HG03064 (cell line): ENCODE measurements around the gene CCDC188.

Source experiments
- ATAC-seq: cut with Tn5 transposase; IDR thresholded peaks from one replicate; pipeline ENCODE4 v1.9.1; 2021; ENCODE audit warnings: low read depth; ENCODE audit not compliant: unreplicated experiment

CCDC188 gene

DNA sequence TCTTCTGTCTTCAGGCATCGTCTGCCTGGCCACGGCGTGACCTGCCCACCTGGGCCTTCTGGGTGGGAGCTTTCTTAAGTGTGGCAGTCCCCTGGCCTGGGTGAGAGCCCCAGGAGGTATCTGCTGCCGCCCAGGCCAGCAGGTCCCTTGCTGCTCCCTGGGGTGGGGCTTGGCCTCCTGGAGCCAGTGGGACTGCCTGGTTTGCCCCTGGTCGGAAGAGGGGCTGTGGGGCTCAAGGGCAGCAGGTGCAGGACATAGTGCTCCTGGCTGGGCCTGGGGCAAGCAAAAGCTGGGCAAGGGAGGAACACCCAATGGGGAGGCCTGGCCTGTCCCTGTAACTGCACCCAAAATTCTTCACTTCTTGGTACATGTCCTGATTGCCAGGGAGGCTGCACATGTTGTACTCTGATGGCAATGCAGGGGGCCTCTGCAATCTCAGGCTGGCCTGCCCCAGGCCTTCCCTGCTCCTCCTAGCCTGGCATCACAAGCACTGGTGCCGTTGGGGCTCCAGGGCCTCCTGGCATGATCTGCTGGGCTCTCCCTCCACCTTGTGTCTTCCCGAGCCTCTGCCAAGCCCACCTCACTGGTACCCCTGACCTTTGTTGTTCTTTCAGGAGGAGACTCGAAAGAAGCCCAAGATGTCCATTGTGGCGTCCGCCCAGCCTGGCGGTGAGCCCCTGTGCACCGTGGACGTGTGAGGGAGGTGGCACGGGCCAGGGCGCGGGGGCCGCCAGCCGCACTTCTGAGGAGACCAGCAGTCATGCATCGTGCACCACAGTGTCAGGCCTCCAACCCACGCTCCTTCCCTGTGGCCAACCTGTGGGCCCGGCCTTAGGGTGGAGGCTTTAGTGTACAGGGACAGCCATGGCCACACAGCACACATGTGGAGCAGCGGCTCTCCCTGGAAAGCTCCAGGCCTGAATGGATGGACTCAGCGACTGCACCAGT, 41.2 kb downstream of the CCDC188 start:
- no peak for ATAC-seq

DNA sequence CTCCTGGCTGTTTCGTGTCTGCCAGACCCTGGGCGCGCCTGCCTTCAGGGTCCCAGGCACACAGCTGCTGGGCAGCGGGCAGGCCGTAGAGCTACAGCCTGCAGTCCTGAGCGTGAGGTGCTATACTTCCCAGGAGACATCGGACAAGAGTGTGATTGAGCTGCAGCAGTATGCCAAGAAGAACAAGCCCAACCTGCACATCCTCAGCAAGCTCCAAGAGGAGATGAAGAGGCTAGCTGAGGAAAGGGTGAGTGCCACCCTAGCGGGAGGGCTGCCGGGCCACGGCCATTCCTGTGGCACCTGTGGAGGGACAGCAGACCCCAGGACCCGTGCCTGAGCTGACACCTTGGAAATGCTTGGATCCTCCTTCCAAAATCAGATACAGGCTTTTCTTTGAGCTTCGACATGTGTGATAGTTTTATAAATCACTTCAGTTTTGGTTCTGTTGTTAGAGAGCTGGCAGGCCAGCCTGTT, 42.1 kb downstream of the CCDC188 start:
- ATAC-seq, result no peak

DNA sequence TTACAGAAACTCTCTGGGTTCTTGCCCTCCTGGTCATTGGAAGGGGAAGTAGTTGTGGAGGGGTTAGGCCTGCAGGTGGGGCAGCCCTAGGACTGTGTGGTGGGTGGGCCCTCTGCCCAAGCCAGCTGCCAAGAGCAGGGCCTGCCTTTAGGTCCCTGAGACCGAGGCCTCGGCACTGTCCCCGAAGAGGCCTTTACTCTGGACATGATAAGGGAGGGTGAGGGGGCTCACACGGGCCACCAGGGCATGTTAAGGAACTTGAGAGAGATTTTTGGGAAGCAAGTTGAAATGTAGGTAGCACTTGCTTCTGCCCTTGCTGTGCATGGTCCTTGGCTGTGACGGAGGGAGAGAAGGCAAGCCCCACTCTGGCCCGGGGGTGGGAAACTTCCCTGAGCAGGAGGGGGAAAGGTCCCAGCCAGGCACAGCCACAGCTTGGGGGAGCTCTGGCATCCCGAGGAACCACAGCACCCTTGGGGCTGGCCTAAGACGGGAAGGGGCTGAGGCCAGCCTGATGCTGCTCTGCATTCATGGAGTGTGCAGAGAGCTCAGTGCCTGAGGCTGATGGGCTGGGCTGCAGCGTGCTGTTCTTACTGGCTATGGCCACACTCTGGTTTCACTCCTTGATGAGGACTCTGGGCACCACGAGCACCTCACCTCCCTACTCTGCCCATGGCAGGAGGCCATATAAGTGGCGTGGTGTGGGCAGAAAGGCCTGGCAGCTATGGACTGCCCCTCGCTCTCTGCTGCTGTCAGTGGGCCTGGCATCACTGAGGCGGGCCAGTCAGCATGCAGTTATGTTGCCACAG, 42.7 kb downstream of the CCDC188 start:
- no peak for ATAC-seq

DNA sequence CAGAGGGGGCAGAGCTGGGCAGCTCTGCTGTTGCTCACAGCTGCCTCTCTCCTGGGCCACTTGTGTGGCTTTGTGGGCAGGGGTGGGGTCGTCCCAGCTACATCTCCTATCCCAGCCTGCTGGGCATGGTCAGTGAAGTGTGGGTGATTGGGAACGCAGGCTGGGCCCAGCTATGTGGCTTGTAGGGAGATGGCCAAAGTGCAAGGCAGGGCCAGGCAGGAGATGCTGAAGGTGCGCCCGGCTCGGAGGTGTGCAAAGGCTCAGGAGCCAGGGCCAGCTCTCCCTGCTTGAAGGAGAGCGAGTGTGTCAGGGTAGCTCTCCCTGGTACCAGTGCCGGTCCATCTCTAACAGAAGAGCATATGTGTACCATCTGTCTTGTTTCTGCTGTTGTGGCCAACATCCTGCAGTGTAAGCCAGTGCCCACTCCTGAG, 43.4 kb downstream of the CCDC188 start:
- ATAC-seq, result no peak

DNA sequence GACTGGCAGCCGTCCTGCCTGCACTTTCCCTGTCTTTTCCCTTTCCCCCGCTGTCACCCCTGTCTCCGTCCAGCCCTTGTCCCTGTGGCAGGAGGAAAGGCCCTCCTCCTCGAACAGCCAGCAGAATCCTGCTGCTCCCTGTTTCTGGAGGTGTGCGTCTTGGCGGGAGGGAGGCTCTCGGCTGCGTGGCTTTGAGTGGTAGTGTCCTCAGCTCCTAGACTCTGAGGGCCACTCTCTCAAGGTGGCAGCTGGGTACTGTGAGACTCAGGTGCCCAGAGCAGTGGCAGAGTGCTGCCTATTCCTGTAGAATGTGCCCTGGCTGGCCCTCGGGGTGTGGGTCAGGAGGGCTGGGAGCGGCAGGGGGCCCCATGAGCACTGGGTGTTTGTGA, 44.0 kb downstream of the CCDC188 start:
- no peak for ATAC-seq

DNA sequence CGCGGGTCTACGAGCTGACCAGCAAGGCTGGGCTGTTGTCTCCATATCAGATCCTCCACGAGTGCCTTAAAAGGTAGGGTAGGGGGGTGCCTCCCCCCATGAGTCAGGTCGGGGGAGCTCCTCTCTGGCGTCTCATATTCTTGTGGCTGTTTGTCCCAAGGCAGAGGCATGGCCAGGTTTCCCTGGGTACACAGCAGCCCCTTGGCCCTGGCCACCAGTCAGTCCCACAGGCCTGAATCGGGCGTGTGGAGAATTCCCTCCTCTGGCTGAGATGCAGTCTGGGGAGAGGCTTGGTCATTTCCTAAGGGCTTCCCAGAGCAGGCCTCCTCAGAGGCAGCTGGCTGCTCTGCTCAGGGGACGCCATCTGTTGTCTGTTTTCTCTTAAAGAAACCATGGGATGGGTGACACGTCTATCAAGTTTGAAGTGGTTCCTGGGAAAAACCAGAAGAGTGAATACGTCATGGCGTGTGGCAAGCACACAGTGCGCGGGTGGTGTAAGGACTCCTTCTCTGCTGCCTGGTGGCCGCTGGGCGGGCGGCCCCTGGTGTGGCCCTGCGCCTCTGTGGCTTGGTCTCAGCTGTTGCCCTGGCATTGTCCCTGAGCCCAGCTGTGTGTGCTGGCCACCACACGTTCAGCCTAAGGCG, 44.5 kb downstream of the CCDC188 start:
- ATAC-seq, result no peak

DNA sequence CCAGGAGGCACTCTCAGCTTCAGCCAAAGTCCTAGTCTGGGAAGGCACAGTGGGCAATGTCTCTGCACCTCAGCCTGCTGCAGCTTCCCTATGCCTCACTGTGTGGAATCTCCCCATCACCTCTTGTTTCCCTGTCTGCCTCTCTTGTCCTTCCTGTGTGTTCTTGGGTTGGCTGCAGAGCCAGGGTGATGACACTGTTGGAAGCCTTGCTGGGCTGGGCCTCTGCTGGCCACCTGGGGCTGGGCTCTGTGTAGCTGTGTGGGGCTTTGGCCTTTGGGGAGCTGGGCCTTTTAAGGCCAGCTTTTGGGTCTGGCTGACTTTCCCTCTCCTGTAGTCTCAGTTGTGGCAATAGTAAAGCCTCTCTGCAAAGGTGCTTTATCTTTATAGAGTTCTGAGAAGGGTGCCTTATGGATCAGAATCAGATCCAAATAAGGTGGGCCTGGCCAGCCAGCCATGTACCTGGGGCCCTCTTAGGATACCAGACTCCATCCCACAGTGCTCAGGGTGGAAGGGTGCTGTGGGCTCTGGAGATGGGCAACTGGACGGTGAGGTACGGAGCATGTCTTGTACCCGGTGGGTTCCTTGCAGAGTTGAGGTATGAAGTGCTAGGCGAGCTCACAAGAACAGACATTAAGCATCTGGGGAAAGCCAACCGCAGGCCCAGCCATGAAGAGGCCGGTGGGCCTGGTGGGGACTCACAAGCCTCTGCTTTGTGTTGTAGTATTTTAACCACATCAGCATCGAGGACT, 45.2 kb downstream of the CCDC188 start:
- no peak for ATAC-seq

DNA sequence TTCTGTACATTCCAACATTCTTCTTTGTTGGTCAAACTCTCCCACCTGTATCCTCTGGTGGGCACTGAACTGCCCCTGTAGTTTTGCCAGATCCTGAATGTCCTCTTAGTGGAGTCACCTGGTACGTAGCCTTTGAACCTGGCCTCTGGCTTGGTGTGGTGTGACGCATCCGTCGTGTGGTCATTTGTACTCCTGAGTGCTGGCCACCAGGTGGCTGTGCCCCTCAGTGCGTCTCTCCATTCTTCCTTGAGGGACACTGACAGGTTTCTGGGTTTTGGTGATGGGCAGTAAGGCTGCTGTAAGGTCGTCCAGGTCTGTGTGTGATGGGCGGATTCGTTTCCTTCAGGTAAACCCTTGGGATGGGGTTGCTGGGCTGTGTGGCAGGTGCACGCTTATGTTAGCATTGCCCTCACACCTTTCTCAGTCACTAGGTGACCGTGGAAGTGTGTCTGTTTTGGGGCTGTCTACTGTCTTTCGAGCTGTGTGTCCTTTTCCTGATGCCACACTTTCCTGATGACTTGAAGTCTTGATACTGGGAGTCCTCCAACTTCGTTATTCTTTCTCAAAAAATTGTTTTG, 48.6 kb downstream of the CCDC188 start:
- ATAC-seq, result no peak

DNA sequence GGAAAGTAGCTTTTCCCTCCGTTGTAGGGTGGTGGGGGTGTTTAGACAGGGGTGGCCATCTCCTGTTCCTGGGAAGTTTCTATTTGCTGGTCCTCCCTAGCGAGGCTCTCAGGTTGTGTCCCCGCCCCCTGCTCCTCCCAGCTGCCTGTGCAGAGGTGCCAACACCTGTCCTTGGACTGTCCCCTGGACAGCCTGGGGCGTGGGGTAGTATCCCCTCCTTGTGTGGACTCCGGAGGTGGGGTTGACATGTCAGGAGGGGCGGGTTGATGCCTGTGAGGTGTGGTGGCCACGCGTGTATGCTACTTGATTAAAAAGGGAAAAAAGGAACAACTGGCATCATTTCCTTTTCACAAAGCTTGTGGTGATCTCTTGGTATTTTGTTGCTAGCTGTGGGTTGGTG, 49.2 kb downstream of the CCDC188 start:
- ATAC-seq, result no peak

DNA sequence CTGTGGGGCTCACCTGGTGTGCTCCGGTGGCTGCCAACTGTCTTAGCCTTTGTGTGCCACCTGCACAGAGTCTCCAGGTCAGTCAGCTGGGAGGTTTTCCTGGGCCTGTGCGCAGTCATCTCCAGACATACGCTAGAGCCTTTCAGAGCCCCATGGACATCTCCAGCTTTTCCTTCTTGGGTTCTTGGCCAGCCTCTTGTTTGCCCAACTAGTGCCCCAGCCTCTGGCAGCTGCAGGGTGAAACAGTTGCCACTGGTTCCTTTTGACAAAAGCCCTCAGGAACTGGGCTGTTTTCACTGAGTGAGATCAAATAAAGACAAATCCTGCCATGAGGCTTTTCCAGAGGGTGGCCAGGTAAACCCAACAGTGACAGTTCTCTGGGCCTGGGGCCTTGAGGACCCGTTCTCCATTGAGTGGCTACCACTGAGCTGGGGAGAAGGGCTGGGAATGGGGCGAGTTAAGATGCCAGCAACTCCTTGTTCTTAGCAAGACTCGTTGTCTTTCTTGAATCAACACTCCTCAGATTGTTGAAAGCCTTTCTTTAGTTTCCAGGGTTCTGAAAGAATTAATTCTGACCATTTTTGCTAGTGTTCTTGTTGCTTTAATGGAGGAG, 51.6 kb downstream of the CCDC188 start:
- no peak for ATAC-seq
